GM03348 (cell line): ENCODE measurements around the gene ZNF217.
A peak's percentile ranks its signal among the peaks of the same experiment; 100 is the strongest.
"Not testable (repeated sequence)": the region's sequence is repeated elsewhere in the genome, so short reads cannot be mapped to it uniquely, and the experiment has no call there.

Experiments used
- DNase-seq: peaks from one replicate; pipeline ENCODE4 v3.0.0; 2012; ENCODE audit warnings: low spot score

ZNF217 gene

GRCh38 chr20:53583660-53584549, 9.7 kb downstream of the ZNF217 start:
- DNase-seq = not testable (repeated sequence)

GRCh38 chr20:53582574-53583351, 10.9 kb downstream of the ZNF217 start:
- DNase-seq = peak; percentile 75

- no peak for DNase-seq
These were observed 11.4 kb downstream of the ZNF217 start for GRCh38 chr20:53582251-53582570.

GRCh38 chr20:53581444-53582250, 12.0 kb downstream of the ZNF217 start:
- DNase-seq = no peak

- peak; percentile 11 for DNase-seq
These were observed 13.1 kb downstream of the ZNF217 start for GRCh38 chr20:53580376-53581111.

GRCh38 chr20:53579581-53580375, 13.9 kb downstream of the ZNF217 start:
- peak; percentile 52 for DNase-seq

- DNase-seq = peak; percentile 54
These were observed 14.4 kb downstream of the ZNF217 start for GRCh38 chr20:53579266-53579580.

GRCh38 chr20:53578492-53579222, 15.0 kb downstream of the ZNF217 start:
- peak; percentile 80 for DNase-seq

GRCh38 chr20:53576586-53577318, 16.9 kb downstream of the ZNF217 start:
- DNase-seq = no peak

- DNase-seq = no peak
These were observed 17.5 kb downstream of the ZNF217 start for GRCh38 chr20:53576195-53576580.

- DNase-seq = no peak
These were observed 18.0 kb downstream of the ZNF217 start for GRCh38 chr20:53575481-53576194.

GRCh38 chr20:53574819-53575218, 18.8 kb downstream of the ZNF217 start:
- DNase-seq = peak; percentile 13

- no peak for DNase-seq
These were observed 19.3 kb downstream of the ZNF217 start for GRCh38 chr20:53574259-53574789.

- DNase-seq = no peak
These were observed 21.9 kb downstream of the ZNF217 start for GRCh38 chr20:53571555-53572286.

- no peak for DNase-seq
These were observed 23.0 kb downstream of the ZNF217 start for GRCh38 chr20:53570446-53571276.

GRCh38 chr20:53569606-53570307, 23.9 kb downstream of the ZNF217 start:
- DNase-seq = no peak
